PC-9 (cell line): ENCODE results near the gene ZNFX1. TPM values are rescaled to one million over a fixed set of nuclear protein-coding genes. Genes with fewer than 3 reads are reported as not detected.

Experiments
- BruUV-seq: library from RNA; stranded (reverse); fragments of 400-500 nt; replicated peaks from 2 replicates; lab custom pipeline; 2021; lab: Mats Ljungman, UMichigan
- CTCF ChIA-PET: fragments of 300-600 bp; sonication (Branson Sonifier 250); formaldehyde crosslinking; loops from one replicate; lab custom pipeline; 2022; ENCODE audit warnings: antibody characterized with exemption; lab: Charles Lee
- POLR2A ChIA-PET: fragments of 300-600 bp; sonication (Branson Sonifier 250); formaldehyde crosslinking; loops from one replicate; lab custom pipeline; 2022; ENCODE audit warnings: antibody characterized with exemption; ENCODE audit not compliant: unreplicated experiment; lab: Charles Lee
- DNase-seq, 2 experiments: peaks; one replicate each; pipeline versions ENCODE4 v3.0.0 to v3.0.0-alpha.2; 2015 to 2022; ENCODE audit warnings: mixed read lengths in 1 of 2
- H2AFZ ChIP-seq: fragments of 200-600 bp; sonication (generic); 2 replicates; pipeline ENCODE4 v1.8.1; 2017; ENCODE audit warnings: antibody characterized with exemption
- H3F3A ChIP-seq: fragments of 200-600 bp; sonication (generic); 2 replicates; pipeline ENCODE4 v1.8.1; 2017; ENCODE audit warnings: antibody characterized with exemption, mild to moderate bottlenecking, low read depth; ENCODE audit not compliant: insufficient read depth
- H3K27ac ChIP-seq: fragments of 200-600 bp; sonication (generic); 2 replicates; pipeline ENCODE4 v1.6.1; 2016; ENCODE audit warnings: mixed run types
- H3K27me3 ChIP-seq: fragments of 200-600 bp; sonication (generic); 2 replicates; pipeline ENCODE4 v1.6.1; 2016; ENCODE audit warnings: low read depth, mixed run types; ENCODE audit not compliant: insufficient read depth
- H3K36me3 ChIP-seq: fragments of 200-600 bp; sonication (generic); 2 replicates; pipeline ENCODE4 v1.6.1; 2016; ENCODE audit warnings: low read depth, mixed run types
- H3K4me1 ChIP-seq: fragments of 200-600 bp; sonication (generic); replicated peaks from 2 replicates; pipeline ENCODE4 v1.6.1; 2016; ENCODE audit warnings: mixed run types; ENCODE audit not compliant: insufficient read depth
- H3K4me2 ChIP-seq: fragments of 200-600 bp; sonication (generic); 2 replicates; pipeline ENCODE4 v1.6.1; 2017; ENCODE audit warnings: mixed run types
- H3K4me3 ChIP-seq: fragments of 200-600 bp; sonication (generic); 2 replicates; pipeline ENCODE4 v1.6.1; 2016; ENCODE audit warnings: mixed run types
- H3K79me2 ChIP-seq: fragments of 200-600 bp; sonication (generic); 2 replicates; pipeline ENCODE4 v1.6.1; 2017; ENCODE audit warnings: low read depth, mixed run types
- H3K9me2 ChIP-seq: fragments of 200-600 bp; sonication (generic); 2 replicates; pipeline ENCODE4 v1.8.1; 2017; ENCODE audit warnings: mild to moderate bottlenecking; ENCODE audit not compliant: insufficient read depth
- H3K9me3 ChIP-seq: fragments of 200-600 bp; sonication (generic); 2 replicates; pipeline ENCODE4 v1.8.1; 2016; ENCODE audit warnings: low read depth; ENCODE audit not compliant: insufficient read depth
- H4K20me1 ChIP-seq: fragments of 200-600 bp; sonication (generic); 2 replicates; pipeline ENCODE4 v1.8.1; 2017; ENCODE audit not compliant: insufficient read depth
- CTCF ChIP-seq: fragments of 200-600 bp; sonication (generic); conservative IDR thresholded peaks from 2 replicates; pipeline ENCODE4 v1.6.1; 2017; ENCODE audit warnings: mixed run types, antibody characterized with exemption, mild to moderate bottlenecking, moderate library complexity
- EZH2 ChIP-seq: fragments of 200-600 bp; sonication (generic); IDR thresholded peaks from 2 replicates; pipeline ENCODE4 v1.8.0; 2017; ENCODE audit warnings: antibody characterized with exemption, low read depth
- intact Hi-C: fragments of 100-400 bp; cut with micrococcal nuclease; formaldehyde crosslinking; loops from one replicate; pipeline ENCODE4 v1.10.0; 2022; ENCODE audit not compliant: unreplicated experiment
- total RNA-seq: library from RNA; stranded (reverse); gene quantifications from 2 replicates; pipeline ENCODE4 v1.2.3, GENCODE V29; 2021

The ZNFX1 gene
- total RNA-seq, 1 experiment from 2014 or later = 29.7 TPM

- H3K27ac ChIP-seq = no peak overlapping the region
- H3K9me2 ChIP-seq = no peaks in the 10 kb centered on the region
- no peak overlapping the region for H3K4me2 ChIP-seq
- H3K79me2 ChIP-seq = no peaks in the 10 kb centered on the region
- H3F3A ChIP-seq = no peaks in the 10 kb centered on the region; the same call in 1 of the 2 replicates
- intact Hi-C loops = no loop called here
- H3K36me3 ChIP-seq = no peaks in the 10 kb centered on the region
- no peaks in the 10 kb centered on the region for H4K20me1 ChIP-seq
- H3K4me1 ChIP-seq = no peaks in the 10 kb centered on the region; the same call in 1 of the 2 replicates
- H3K4me3 ChIP-seq = no peak overlapping the region
- H2AFZ ChIP-seq = no peak overlapping the region
- ChIA-PET POLR2A (no interaction called here), CTCF (interaction anchor here (0.6 to 0.7 kb wide), 2 partner anchors 23 to 303 kb away, joined by 3 to 9 read pairs; no protein-coding TSS in a partner anchor)
- H3K9me3 ChIP-seq = peaks cover 5% of the 10 kb centered on the region; the same call in 1 of the 2 replicates
- no TSS peak for BruUV-seq
- TF ChIP-seq EZH2 (no peak), CTCF (no peak)
- H3K27me3 ChIP-seq = peaks cover 2% of the 10 kb centered on the region; the same call in 1 of the 2 replicates
- DNase-seq = no peak
Measured at GRCh38 chr20:49312661-49313060, 34.8 kb upstream of the ZNFX1 start.

DNA sequence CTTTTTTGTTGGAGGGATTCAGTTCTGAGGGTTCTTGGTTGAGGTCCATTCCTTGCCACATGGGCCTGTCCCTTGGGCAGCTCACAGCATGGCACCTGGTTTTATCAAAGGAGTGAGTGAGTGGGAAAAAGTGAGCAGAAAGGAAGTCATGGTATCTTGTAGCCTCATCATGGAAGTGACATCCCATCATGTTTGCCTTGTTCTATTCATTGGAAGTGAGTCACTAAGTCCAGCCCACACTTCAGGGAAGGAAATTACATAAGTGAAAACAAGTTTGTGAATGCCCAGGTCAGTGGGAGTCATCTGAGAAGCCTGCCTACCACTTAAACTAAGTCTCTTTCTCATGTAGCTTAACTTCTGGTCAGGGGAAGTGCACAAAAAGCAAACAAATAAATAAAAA lies 32.8 kb upstream of the ZNFX1 start:
- DNase-seq = peak in 1 of 2 experiments; percentile 62
- Histone ChIP-seq H3F3A (peaks cover 8% of the 10 kb centered on the region; the same call in 1 of the 2 replicates), H3K27me3 (0 out of 2 replicates have a peak, but pooled peaks cover 2% of the 10 kb centered on the region), H2AFZ (no peak overlapping the region), H3K9me3 (peaks cover 5% of the 10 kb centered on the region; the same call in 1 of the 2 replicates), H3K4me3 (no peak overlapping the region), H3K9me2 (no peaks in the 10 kb centered on the region), H3K79me2 (no peaks in the 10 kb centered on the region), H3K27ac (no peak overlapping the region), H4K20me1 (no peaks in the 10 kb centered on the region), H3K36me3 (no peaks in the 10 kb centered on the region), H3K4me1 (peaks cover 6% of the 10 kb centered on the region), H3K4me2 (no peak overlapping the region)
- POLR2A ChIA-PET = no interaction called here
- no TSS peak for BruUV-seq
- TF ChIP-seq EZH2 (no peak), CTCF (no peak)
- CTCF ChIA-PET = no interaction called here
- intact Hi-C loops = no loop called here

DNA sequence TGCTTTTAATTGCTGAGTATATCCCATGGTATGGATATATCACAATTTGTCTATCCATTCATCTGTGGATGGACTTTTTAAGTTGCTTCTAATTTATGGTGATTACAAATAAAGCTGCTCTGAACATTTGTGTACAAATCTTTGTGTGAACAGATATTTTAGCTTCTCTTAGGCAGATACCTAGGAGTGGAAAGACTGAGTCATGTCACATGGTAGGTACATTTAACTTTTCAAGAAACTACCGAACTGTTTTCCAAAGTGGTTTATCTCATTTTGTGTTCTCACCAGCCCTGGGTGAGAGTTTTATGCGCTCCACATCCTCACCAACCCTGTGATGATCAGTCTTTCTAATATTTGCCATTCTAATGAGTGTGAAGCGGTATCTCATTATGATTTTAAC lies 31.0 kb upstream of the ZNFX1 start:
- H3F3A ChIP-seq = peaks cover 8% of the 10 kb centered on the region; the same call in 1 of the 2 replicates
- H3K4me3 ChIP-seq = no peak overlapping the region
- peaks cover 6% of the 10 kb centered on the region for H3K4me1 ChIP-seq
- no peaks in the 10 kb centered on the region for H4K20me1 ChIP-seq
- H2AFZ ChIP-seq = no peak overlapping the region
- H3K27ac ChIP-seq = no peak overlapping the region
- H3K9me3 ChIP-seq = peaks cover 5% of the 10 kb centered on the region; the same call in 1 of the 2 replicates
- H3K4me2 ChIP-seq = no peak overlapping the region
- ChIA-PET POLR2A (no interaction called here), CTCF (no interaction called here)
- intact Hi-C loops = no loop called here
- H3K36me3 ChIP-seq = no peaks in the 10 kb centered on the region
- H3K9me2 ChIP-seq = no peaks in the 10 kb centered on the region
- H3K79me2 ChIP-seq = no peaks in the 10 kb centered on the region
- no peak for TF ChIP-seq EZH2
- no peak for TF ChIP-seq CTCF
- BruUV-seq = no TSS peak
- no peak for DNase-seq
- H3K27me3 ChIP-seq = no peaks in the 10 kb centered on the region
